K562 (cell line): ENCODE data around the gene ARHGAP22. TPM values are rescaled to one million over a fixed set of nuclear protein-coding genes. Genes with fewer than 3 reads are reported as not detected.
A peak's percentile ranks its signal among the peaks of the same experiment; 100 is the strongest.

Experiments
- ATAC-seq: fragments of 200-7000 bp; cut with Tn5 transposase; 3 replicates; pipeline ENCODE4 v1.9.1; 2020; ENCODE audit warnings: moderate library complexity
- BruUV-seq: library from RNA; stranded (reverse); fragments of 400-500 nt; replicated peaks from 2 replicates; lab custom pipeline; 2021; lab: Mats Ljungman, UMichigan
- CTCF ChIA-PET: fragments of 300-600 bp; formaldehyde crosslinking; extraction: SDS; loops from one replicate; lab custom pipeline; 2021; ENCODE audit warnings: low intra/inter-chr PET ratio; lab: Yijun Ruan, JAX
- POLR2A ChIA-PET: fragments of 300-600, 350-650 bp; sonication (Branson Sonifier 250); formaldehyde crosslinking; extraction: SDS; loops from one replicate; lab custom pipeline; 2021; ENCODE audit warnings: antibody characterized with exemption, inconsistent platforms; lab: Yijun Ruan, JAX
- DNase-seq, 4 experiments: peaks; one replicate each; pipeline versions ENCODE4 v3.0.0 to v3.0.0-alpha.2; 2011 to 2018; ENCODE audit warnings: low spot score in 3 of 4, mixed read lengths in 3 of 4; ENCODE audit errors: extremely low read depth in 1 of 4
- FAIRE-seq: peaks from 2 replicates; lab custom pipeline; 2011; peaks lifted over from hg19 to GRCh38; lab: Jason Lieb, UNC
- H2AFZ ChIP-seq: 2 replicates; pipeline ENCODE4 v1.6.0; 2011; ENCODE audit warnings: low read depth, low read length, control low read depth, inconsistent platforms
- H3K27ac ChIP-seq: fragments of 200-600 bp; 3 replicates; pipeline ENCODE4 v1.8.0; 2011; ENCODE audit warnings: low read depth, mild to moderate bottlenecking, control low read depth, inconsistent platforms, low read length, moderate library complexity, mixed read lengths; ENCODE audit errors: extremely low read depth
- H3K27me3 ChIP-seq, 2 experiments: fragments of 300-600 bp in 1 of 2; 2 replicates in 1 of 2; 3 replicates in 1 of 2; pipeline versions ENCODE4 v1.6.0 to v1.8.0; 2011; ENCODE audit warnings: inconsistent platforms in 2 of 2, low read length in 2 of 2, mild to moderate bottlenecking in 1 of 2, mixed read lengths in 1 of 2, moderate library complexity in 1 of 2; ENCODE audit not compliant: control insufficient read depth in 2 of 2, insufficient read depth in 2 of 2
- H3K36me3 ChIP-seq: fragments of 300-600 bp; 3 replicates; pipeline ENCODE4 v1.8.0; 2011; ENCODE audit warnings: mild to moderate bottlenecking, low read length, inconsistent platforms; ENCODE audit not compliant: control insufficient read depth, insufficient read depth
- H3K4me1 ChIP-seq, 2 experiments: fragments of 200-600 bp in 1 of 2; replicated peaks in 1 of 2; 2 replicates in 1 of 2; 3 replicates in 1 of 2; pipeline versions ENCODE4 v1.5.1 to v1.8.0; 2011; ENCODE audit warnings: inconsistent platforms in 2 of 2, low read length in 2 of 2, mild to moderate bottlenecking in 1 of 2, mixed read lengths in 1 of 2, moderate library complexity in 1 of 2; ENCODE audit not compliant: control insufficient read depth in 2 of 2, insufficient read depth in 2 of 2
- H3K4me2 ChIP-seq: 2 replicates; pipeline ENCODE4 v1.6.1; 2011; ENCODE audit warnings: low read length, control low read depth, inconsistent platforms, mixed read lengths; ENCODE audit not compliant: insufficient read depth
- H3K4me3 ChIP-seq: fragments of 200-600 bp; sonication (generic), shearing (Covaris generic); 2 replicates; pipeline ENCODE4 v1.5.1; 2016; ENCODE audit warnings: control low read depth, inconsistent platforms
- H3K79me2 ChIP-seq: fragments of 200-600 bp; 3 replicates; pipeline ENCODE4 v1.8.0; 2011; ENCODE audit warnings: low read length, inconsistent platforms; ENCODE audit not compliant: control insufficient read depth, insufficient read depth
- H3K9ac ChIP-seq, 2 experiments: 2 replicates each; pipeline versions ENCODE4 v1.6.0 to v1.6.1; 2011; ENCODE audit warnings: low read depth in 2 of 2, low read length in 2 of 2, control low read depth in 1 of 2, inconsistent platforms in 1 of 2, mild to moderate bottlenecking in 1 of 2, mixed read lengths in 1 of 2; ENCODE audit not compliant: insufficient read depth in 1 of 2
- H3K9me1 ChIP-seq: one replicate; pipeline ENCODE4 v1.6.0; 2011; ENCODE audit warnings: inconsistent platforms, mild to moderate bottlenecking, low read length, moderate library complexity; ENCODE audit not compliant: control insufficient read depth, insufficient read depth
- H3K9me3 ChIP-seq: replicated peaks from 2 replicates; pipeline ENCODE4 v1.5.1; 2011; ENCODE audit warnings: low read depth, low read length, inconsistent platforms; ENCODE audit not compliant: control insufficient read depth, insufficient read depth
- H4K20me1 ChIP-seq: replicated peaks from 2 replicates; pipeline ENCODE4 v1.6.1; 2011; ENCODE audit warnings: low read length, inconsistent platforms, mixed read lengths; ENCODE audit not compliant: control insufficient read depth, insufficient read depth
- ADNP ChIP-seq: fragments of 200-800 bp; sonication (Bioruptor generic); IDR thresholded peaks from 2 replicates; pipeline ENCODE4 v1.6.1; 2016; ENCODE audit warnings: missing genetic modification characterization, missing compliant biosample characterization
- BRD4 ChIP-seq: fragments of 200-600 bp; sonication (generic); IDR thresholded peaks from 2 replicates; pipeline ENCODE4 v1.6.1; 2017; ENCODE audit warnings: inconsistent platforms
- C11orf30 ChIP-seq: fragments of 450-650 bp; IDR thresholded peaks from 2 replicates; pipeline ENCODE4 v1.6.1; 2016; ENCODE audit warnings: low read depth, mild to moderate bottlenecking
- CBX1 ChIP-seq: sonication (generic); IDR thresholded peaks from 2 replicates; pipeline ENCODE4 v1.6.1; 2016; ENCODE audit warnings: antibody characterized with exemption, low read depth, mild to moderate bottlenecking
- CBX3 ChIP-seq, 2 experiments: IDR thresholded peaks; 1 replicate in 1 of 2; 2 replicates in 1 of 2; pipeline ENCODE4 v1.6.1; 2012; ENCODE audit warnings: inconsistent platforms in 2 of 2, low read length in 2 of 2, borderline replicate concordance in 1 of 2, control low read depth in 1 of 2
- CHD4 ChIP-seq: fragments of 200-600 bp; sonication (generic); IDR thresholded peaks from 3 replicates; pipeline ENCODE4 v1.6.1; 2012; ENCODE audit warnings: low read depth, mild to moderate bottlenecking, mixed read lengths, low read length, inconsistent platforms; ENCODE audit not compliant: insufficient read depth, insufficient replicate concordance, poor library complexity, severe bottlenecking
- CLOCK ChIP-seq: fragments of 250-450 bp; sonication (Bioruptor Pico); IDR thresholded peaks from 2 replicates; pipeline ENCODE4 v1.4.0; 2020; ENCODE audit warnings: mild to moderate bottlenecking, moderate library complexity, borderline replicate concordance
- HMG20B ChIP-seq: fragments of 250-450 bp; sonication (Bioruptor Pico); IDR thresholded peaks from 2 replicates; pipeline ENCODE4 v1.5.0; 2021; ENCODE audit warnings: mild to moderate bottlenecking
- HNRNPH1 ChIP-seq: fragments of 200-400 bp; formaldehyde crosslinking; optimal IDR thresholded peaks from 2 replicates; pipeline ENCODE3; 2017; ENCODE audit warnings: low read depth, mild to moderate bottlenecking, low read length, moderate library complexity
- JUN ChIP-seq, 2 experiments: sonication (generic) in 1 of 2; formaldehyde crosslinking in 1 of 2; IDR thresholded peaks; 2 replicates each; pipeline versions ENCODE4 v1.6.1 to v1.8.0; 2012 to 2022; ENCODE audit warnings: borderline replicate concordance in 2 of 2, mild to moderate bottlenecking in 2 of 2, improper control_type of control experiment in 1 of 2, low read depth in 1 of 2, low read length in 1 of 2, missing genetic modification reagents in 1 of 2
- KLF16 ChIP-seq: IDR thresholded peaks from 2 replicates; pipeline ENCODE4 v1.6.1; 2016; ENCODE audit warnings: antibody characterized with exemption
- LARP7 ChIP-seq: fragments of 450-650 bp; IDR thresholded peaks from 2 replicates; pipeline ENCODE4 v1.6.1; 2016
- NFIX ChIP-seq: fragments of 250-450 bp; sonication (Bioruptor Pico); IDR thresholded peaks from 2 replicates; pipeline ENCODE4 v1.4.0; 2020; ENCODE audit warnings: low read depth, mild to moderate bottlenecking, moderate library complexity
- PHB2 ChIP-seq: fragments of 450-650 bp; IDR thresholded peaks from 2 replicates; pipeline ENCODE4 v1.6.1; 2017; ENCODE audit warnings: low read depth
- PHF20 ChIP-seq: fragments of 450-650 bp; IDR thresholded peaks from 2 replicates; pipeline ENCODE4 v1.6.1; 2018; ENCODE audit not compliant: partially characterized antibody
- RBM25 ChIP-seq: fragments of 200-400 bp; formaldehyde crosslinking; IDR thresholded peaks from 2 replicates; pipeline ENCODE4 v1.6.1; 2018; ENCODE audit warnings: low read length, low read depth, moderate library complexity; ENCODE audit not compliant: severe bottlenecking
- RCOR1 ChIP-seq, 2 experiments: IDR thresholded peaks; 2 replicates each; pipeline ENCODE4 v1.6.1; 2012; ENCODE audit warnings: low read depth in 2 of 2, low read length in 2 of 2, borderline replicate concordance in 1 of 2, improper control_type of control experiment in 1 of 2
- SMARCA5 ChIP-seq: fragments of 450-650 bp; IDR thresholded peaks from 2 replicates; pipeline ENCODE4 v1.6.1; 2016
- ZNF23 ChIP-seq: fragments of 250-450 bp; sonication (Bioruptor Pico); IDR thresholded peaks from 2 replicates; pipeline ENCODE4 v1.4.0; 2020; ENCODE audit warnings: mild to moderate bottlenecking
- ZNF717 ChIP-seq: fragments of 250-450 bp; sonication (Bioruptor Pico); IDR thresholded peaks from 2 replicates; pipeline ENCODE4 v1.5.0; 2021
- ZNF76 ChIP-seq: fragments of 250-450 bp; sonication (Bioruptor Pico); IDR thresholded peaks from 2 replicates; pipeline ENCODE4 v1.4.0; 2020; ENCODE audit warnings: mild to moderate bottlenecking, moderate library complexity, borderline replicate concordance
- WGBS: fragments of 100-300 bp; shearing (Covaris generic); methylation state at CpG from one replicate; pipeline ENCODE4 v1.1.6; 2016; ENCODE audit warnings: low coverage, mixed read lengths; ENCODE audit not compliant: insufficient coverage; ENCODE audit errors: missing lambda C conversion rate; 5-methylcytosine and 5-hydroxymethylcytosine counted together
- in situ Hi-C: fragments of 300-500 bp; cut with MboI; formaldehyde crosslinking; loops from 4 replicates; pipeline ENCODE4 v1.15.0; 2018; ENCODE audit warnings: inconsistent platforms, mixed read lengths
- intact Hi-C: fragments of 100-400 bp; cut with micrococcal nuclease; formaldehyde crosslinking; loops from 2 replicates; pipeline ENCODE4 v1.14.2; 2022
- polyA plus RNA-seq, 8 experiments: library from polyadenylated mRNA; depleted of rRNA in 4 of 8; stranded (reverse) in 5 of 8; unstranded in 3 of 8; fragments of >200 nt; fragmentation: Nextera tagmentation in 2 of 8; fragmentation: Illumina TruSeq in 1 of 8; extraction: Ambion mirVana in 2 of 8; extraction: Trizol in 1 of 8; gene quantifications; 2 replicates each; pipeline versions ENCODE4 v1.2.1 to v1.2.3, GENCODE V29; 2011 to 2014; ENCODE audit warnings: inconsistent platforms in 1 of 8, missing spikeins in 1 of 8
- total RNA-seq, 7 experiments: library from RNA; depleted of rRNA in 6 of 7; stranded (reverse); fragments of >200 nt in 6 of 7; fragmentation: Illumina TruSeq in 2 of 7; extraction: Trizol in 2 of 7; gene quantifications; 2 replicates each; pipeline versions ENCODE4 v1.2.1 to v1.2.3, GENCODE V29; 2011 to 2021; ENCODE audit warnings: low replicate concordance in 1 of 7
- TF ChIP-seq, protein P1 (sequence below): sonication (generic); formaldehyde crosslinking; IDR thresholded peaks from 2 replicates; pipeline ENCODE4 v1.8.0; 2022; ENCODE audit warnings: missing genetic modification reagents, mild to moderate bottlenecking, borderline replicate concordance

The ARHGAP22 gene
- total and polyA plus RNA-seq, 9 of the 15 experiments (the other 6 are each of a cell fraction or from before 2014, with no cell fraction given), result 1.3 to 28.1 (median 12.7) TPM

GRCh38 chr10:48489099-48489498 is 115.8 kb downstream of the ARHGAP22 start:
- Histone ChIP-seq H2AFZ (no peak overlapping the region), H3K9me3 (no peaks in the 10 kb centered on the region), H3K9me1 (no peaks in the 10 kb centered on the region), H3K79me2 (peaks cover 74% of the 10 kb centered on the region), H4K20me1 (no peaks in the 10 kb centered on the region), H3K4me2 (no peak overlapping the region), H3K4me3 (no peak overlapping the region), H3K36me3 (peaks cover 3% of the 10 kb centered on the region; the same call in 1 of the 3 replicates), H3K9ac (no peak overlapping the region), H3K27ac (no peak overlapping the region), H3K27me3 (no peaks in the 10 kb centered on the region), H3K4me1 (peaks cover 27 to 51% of the 10 kb centered on the region in 2 experiments)
- no peak for DNase-seq
- 70% methylated on average over 1 of the region's 1 CpG for WGBS
- ChIA-PET POLR2A (no interaction called here), CTCF (no interaction called here)
- ATAC-seq, result no peak
- intact Hi-C loops, result no loop called here
- FAIRE-seq, result no peak
- no TSS peak for BruUV-seq
- in situ Hi-C loops, result no loop called here
- TF ChIP-seq LARP7 (no peak), RBM25 (peak; percentile 99), CLOCK (CRISPR knock-in tag) (no peak), KLF16 (no peak), JUN (IDR thresholded peaks at IDR 0.05; ENCODE audit: borderline replicate concordance, low read depth, low read length) (no peak), JUN (CRISPR knock-in tag; IDR thresholded peaks at IDR 0.05; ENCODE audit: borderline replicate concordance) (no peak), ZNF23 (CRISPR knock-in tag) (no peak), CBX1 (peak; percentile 91), RCOR1 (IDR thresholded peaks at IDR 0.05; ENCODE audit: borderline replicate concordance in 1 of 2, low read depth in 2 of 2, low read length in 2 of 2) (peak in 1 of 2 experiments; percentile 73; a peak in 2 of 4 replicates), NFIX (CRISPR knock-in tag) (no peak), HNRNPH1 (no peak), PHF20 (peak; percentile 65), ADNP (tag) (peak; percentile 92), SMARCA5 (peak; percentile 82; the same call in 1 of the 2 replicates), CBX3 (IDR thresholded peaks at IDR 0.05; ENCODE audit: borderline replicate concordance in 1 of 2, low read length in 2 of 2) (peak in 1 of 2 experiments; percentile 76; a peak in 2 of 3 replicates), BRD4 (no peak), ZNF76 (CRISPR knock-in tag) (no peak), CHD4 (peak; percentile 98), ZNF717 (CRISPR knock-in tag) (no peak), PHB2 (no peak), C11orf30 (no peak), HMG20B (CRISPR knock-in tag) (no peak)
- TF ChIP-seq, protein P1, sequence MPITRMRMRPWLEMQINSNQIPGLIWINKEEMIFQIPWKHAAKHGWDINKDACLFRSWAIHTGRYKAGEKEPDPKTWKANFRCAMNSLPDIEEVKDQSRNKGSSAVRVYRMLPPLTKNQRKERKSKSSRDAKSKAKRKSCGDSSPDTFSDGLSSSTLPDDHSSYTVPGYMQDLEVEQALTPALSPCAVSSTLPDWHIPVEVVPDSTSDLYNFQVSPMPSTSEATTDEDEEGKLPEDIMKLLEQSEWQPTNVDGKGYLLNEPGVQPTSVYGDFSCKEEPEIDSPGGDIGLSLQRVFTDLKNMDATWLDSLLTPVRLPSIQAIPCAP (CRISPR knock-in tag), result no peak
